EH (cell line): ENCODE results near the gene PPM1H.
A peak's percentile ranks its signal among the peaks of the same experiment; 100 is the strongest.

Source experiments
- DNase-seq: peaks from one replicate; pipeline ENCODE4 v3.0.0-alpha.2; 2015; ENCODE audit warnings: low read depth

Gene PPM1H

GRCh38 chr12:62713723-62714122, 221.2 kb downstream of the PPM1H start:
- no peak for DNase-seq

GRCh38 chr12:62712681-62713573, 222.0 kb downstream of the PPM1H start:
- no peak for DNase-seq

- no peak for DNase-seq
Measured at GRCh38 chr12:62711631-62712241, 223.2 kb downstream of the PPM1H start.

GRCh38 chr12:62709311-62709710, 225.6 kb downstream of the PPM1H start:
- peak; percentile 37 for DNase-seq

- no peak for DNase-seq
Measured at GRCh38 chr12:62707939-62708338, 227.0 kb downstream of the PPM1H start.

- DNase-seq = no peak
Measured at GRCh38 chr12:62705846-62706245, 229.1 kb downstream of the PPM1H start.

GRCh38 chr12:62703011-62703380, 232.0 kb downstream of the PPM1H start:
- peak; percentile 81 for DNase-seq

- no peak for DNase-seq
Measured at GRCh38 chr12:62701492-62701891, 233.5 kb downstream of the PPM1H start.

GRCh38 chr12:62700091-62700880, 234.7 kb downstream of the PPM1H start:
- peak; percentile 74 for DNase-seq

- peak; percentile 90 for DNase-seq
Measured at GRCh38 chr12:62698701-62699101, 236.2 kb downstream of the PPM1H start.

GRCh38 chr12:62697893-62698292, 237.1 kb downstream of the PPM1H start:
- peak; percentile 63 for DNase-seq

- DNase-seq = no peak
Measured at GRCh38 chr12:62695696-62696095, 239.3 kb downstream of the PPM1H start.

- DNase-seq = no peak
Measured at GRCh38 chr12:62694632-62695031, 240.3 kb downstream of the PPM1H start.

GRCh38 chr12:62694116-62694515, 240.8 kb downstream of the PPM1H start:
- no peak for DNase-seq

GRCh38 chr12:62693376-62694050, 241.4 kb downstream of the PPM1H start:
- no peak for DNase-seq

- peak; percentile 88 for DNase-seq
Measured at GRCh38 chr12:62692884-62693283, 242.1 kb downstream of the PPM1H start.

- no peak for DNase-seq
Measured at GRCh38 chr12:62691309-62691708, 243.6 kb downstream of the PPM1H start.

- DNase-seq = peak; percentile 55
Measured at GRCh38 chr12:62689042-62689839, 245.7 kb downstream of the PPM1H start.

- peak; percentile 63 for DNase-seq
Measured at GRCh38 chr12:62686938-62687337, 248.0 kb downstream of the PPM1H start.

- DNase-seq = peak; percentile 85
Measured at GRCh38 chr12:62684570-62685295, 250.2 kb downstream of the PPM1H start.
